H1 (cell line): ENCODE data around the gene C17orf107. TPM values are rescaled to one million over a fixed set of nuclear protein-coding genes. Genes with fewer than 3 reads are reported as not detected.

ENCODE experiments used
- CTCF ChIA-PET: fragments of 300-600 bp; sonication (Branson Sonifier 250); formaldehyde crosslinking; loops from one replicate; lab custom pipeline; 2021; ENCODE audit not compliant: partially characterized antibody; lab: Charles Lee
- POLR2A ChIA-PET: fragments of 300-600 bp; sonication (Branson Sonifier 250); formaldehyde crosslinking; loops from one replicate; lab custom pipeline; 2021; ENCODE audit warnings: inconsistent platforms; ENCODE audit not compliant: partially characterized antibody; lab: Charles Lee
- DNase-seq, 2 experiments: peaks; one replicate each; pipeline versions ENCODE4 v3.0.0 to v3.0.0-alpha.2; 2010 to 2022; ENCODE audit warnings: low spot score in 2 of 2, low read depth in 1 of 2, mixed read lengths in 1 of 2
- FAIRE-seq: peaks from 2 replicates; lab custom pipeline; 2011; peaks lifted over from hg19 to GRCh38; lab: Jason Lieb, UNC
- H2AFZ ChIP-seq: 2 replicates; pipeline ENCODE4 v1.8.1; 2012; ENCODE audit warnings: low read length, inconsistent platforms
- H2AK5ac ChIP-seq: 2 replicates; pipeline ENCODE4 v1.6.1; 2013; ENCODE audit warnings: low read depth, low read length
- H2BK120ac ChIP-seq: replicated peaks from 2 replicates; pipeline ENCODE3; 2013; ENCODE audit warnings: low read depth, low read length, inconsistent platforms
- H2BK12ac ChIP-seq: 2 replicates; pipeline ENCODE4 v1.6.1; 2013; ENCODE audit warnings: low read depth, low read length
- H2BK15ac ChIP-seq: 2 replicates; pipeline ENCODE4 v1.6.1; 2013; ENCODE audit warnings: low read length
- H2BK20ac ChIP-seq: 2 replicates; pipeline ENCODE4 v1.6.1; 2013; ENCODE audit warnings: low read length
- H2BK5ac ChIP-seq: 2 replicates; pipeline ENCODE4 v1.6.1; 2013; ENCODE audit warnings: low read depth, low read length
- H3K14ac ChIP-seq: 2 replicates; pipeline ENCODE4 v1.6.1; 2013; ENCODE audit warnings: inconsistent platforms; ENCODE audit not compliant: insufficient read length
- H3K18ac ChIP-seq: 2 replicates; pipeline ENCODE4 v1.6.1; 2013; ENCODE audit warnings: low read length; ENCODE audit errors: extremely low read depth
- H3K23ac ChIP-seq: 2 replicates; pipeline ENCODE4 v1.6.1; 2013; ENCODE audit warnings: inconsistent platforms; ENCODE audit not compliant: insufficient read length
- H3K23me2 ChIP-seq: 2 replicates; pipeline ENCODE4 v1.6.1; 2013; ENCODE audit warnings: low read depth, low read length
- H3K27ac ChIP-seq: 2 replicates; pipeline ENCODE4 v1.6.1; 2011; ENCODE audit warnings: low read depth, low read length, inconsistent platforms
- H3K27me3 ChIP-seq, 4 experiments: replicated peaks in 1 of 4; 1 replicate in 1 of 4; 2 replicates in 3 of 4; pipeline versions ENCODE4 v1.6.1 to v1.8.1; 2011 to 2013; ENCODE audit warnings: low read length in 3 of 4, mild to moderate bottlenecking in 3 of 4, inconsistent platforms in 2 of 4, mixed read lengths in 2 of 4, moderate library complexity in 1 of 4; ENCODE audit not compliant: control insufficient read depth in 3 of 4, insufficient read depth in 3 of 4; ENCODE audit errors: extremely low read depth in 1 of 4
- H3K36me3 ChIP-seq, 4 experiments: 2 replicates each; pipeline versions ENCODE4 v1.6.1 to v1.8.1; 2011 to 2013; ENCODE audit warnings: mild to moderate bottlenecking in 4 of 4, low read length in 3 of 4, moderate library complexity in 2 of 4, control low read depth in 1 of 4, inconsistent platforms in 1 of 4; ENCODE audit not compliant: insufficient read depth in 4 of 4, control insufficient read depth in 2 of 4
- H3K4ac ChIP-seq: replicated peaks from 2 replicates; pipeline ENCODE3; 2013; ENCODE audit warnings: low read length, low read depth, mixed read lengths, inconsistent platforms; ENCODE audit not compliant: insufficient read length
- H3K4me1 ChIP-seq, 4 experiments: replicated peaks in 1 of 4; 1 replicate in 1 of 4; 2 replicates in 3 of 4; pipeline versions ENCODE4 v1.6.1 to v1.8.1; 2011 to 2013; ENCODE audit warnings: low read length in 3 of 4, inconsistent platforms in 2 of 4, mixed read lengths in 1 of 4; ENCODE audit not compliant: insufficient read depth in 4 of 4, control insufficient read depth in 3 of 4
- H3K4me2 ChIP-seq, 2 experiments: 2 replicates each; pipeline versions ENCODE4 v1.6.1 to v1.8.1; 2011 to 2013; ENCODE audit warnings: low read depth in 2 of 2, low read length in 2 of 2, control low read depth in 1 of 2, inconsistent platforms in 1 of 2, mild to moderate bottlenecking in 1 of 2; ENCODE audit not compliant: insufficient read depth in 1 of 2
- H3K4me3 ChIP-seq, 4 experiments: fragments of 200-600, 300-600 bp in 1 of 4; sonication (generic), shearing (Covaris generic), sonication (Bioruptor Twin) in 1 of 4; 2 replicates each; pipeline versions ENCODE4 v1.5.1 to v1.8.1; 2011 to 2016; ENCODE audit warnings: low read length in 4 of 4, low read depth in 3 of 4, control low read depth in 2 of 4, inconsistent platforms in 2 of 4, mild to moderate bottlenecking in 2 of 4, mixed read lengths in 1 of 4, moderate library complexity in 1 of 4; ENCODE audit not compliant: insufficient read depth in 2 of 4; ENCODE audit errors: extremely low read depth in 1 of 4
- H3K56ac ChIP-seq: replicated peaks from 2 replicates; pipeline ENCODE3; 2013; ENCODE audit warnings: low read depth, mild to moderate bottlenecking, mixed read lengths, low read length, inconsistent platforms; ENCODE audit not compliant: insufficient read length
- H3K79me1 ChIP-seq: 2 replicates; pipeline ENCODE4 v1.6.1; 2013; ENCODE audit warnings: low read depth, low read length, control low read depth
- H3K79me2 ChIP-seq, 2 experiments: 2 replicates each; pipeline versions ENCODE4 v1.6.1 to v1.8.1; 2012 to 2013; ENCODE audit warnings: low read length in 2 of 2, mild to moderate bottlenecking in 2 of 2, inconsistent platforms in 1 of 2; ENCODE audit not compliant: insufficient read depth in 2 of 2, control insufficient read depth in 1 of 2
- H3K9ac ChIP-seq, 4 experiments: replicated peaks in 1 of 4; 1 replicate in 1 of 4; 2 replicates in 3 of 4; pipeline versions ENCODE4 v1.6.1 to v1.8.1; 2011 to 2013; ENCODE audit warnings: low read depth in 3 of 4, low read length in 3 of 4, control low read depth in 2 of 4, mild to moderate bottlenecking in 2 of 4, moderate library complexity in 2 of 4, inconsistent platforms in 1 of 4; ENCODE audit errors: extremely low read depth in 1 of 4
- H3K9me3 ChIP-seq, 2 experiments: 2 replicates each; pipeline versions ENCODE4 v1.6.1 to v1.8.1; 2012 to 2013; ENCODE audit warnings: mild to moderate bottlenecking in 2 of 2, moderate library complexity in 2 of 2, control low read depth in 1 of 2, inconsistent platforms in 1 of 2, low read depth in 1 of 2, low read length in 1 of 2, mixed read lengths in 1 of 2; ENCODE audit not compliant: insufficient read depth in 2 of 2
- H4K20me1 ChIP-seq, 2 experiments: replicated peaks in 1 of 2; 2 replicates each; pipeline versions ENCODE3 to v1.8.1; 2011 to 2013; ENCODE audit warnings: inconsistent platforms in 2 of 2, low read length in 2 of 2, mild to moderate bottlenecking in 1 of 2; ENCODE audit not compliant: insufficient read depth in 2 of 2, control insufficient read depth in 1 of 2
- H4K5ac ChIP-seq: 2 replicates; pipeline ENCODE4 v1.6.1; 2013; ENCODE audit warnings: low read length, low read depth, mixed read lengths, inconsistent platforms; ENCODE audit not compliant: insufficient read length
- H4K8ac ChIP-seq: 2 replicates; pipeline ENCODE4 v1.8.0; 2013; ENCODE audit warnings: mild to moderate bottlenecking, moderate library complexity, low read length, inconsistent platforms; ENCODE audit not compliant: insufficient read depth; ENCODE audit errors: extremely low read depth
- H4K91ac ChIP-seq: replicated peaks from 2 replicates; pipeline ENCODE3; 2013; ENCODE audit warnings: low read length, mixed read lengths, inconsistent platforms; ENCODE audit not compliant: insufficient read length
- ASH2L ChIP-seq: fragments of 200-600, 300-600 bp; sonication (generic); IDR thresholded peaks from one replicate; pipeline ENCODE4 v1.7.1; 2017; ENCODE audit warnings: low read length
- CHD2 ChIP-seq: IDR thresholded peaks from 2 replicates; pipeline ENCODE4 v1.6.1; 2012; ENCODE audit warnings: low read length, improper control_type of control experiment
- EP300 ChIP-seq, 2 experiments: IDR thresholded peaks; 1 replicate in 1 of 2; 2 replicates in 1 of 2; pipeline ENCODE4 v1.6.1; 2011 to 2012; ENCODE audit warnings: low read depth in 2 of 2, low read length in 2 of 2, mild to moderate bottlenecking in 2 of 2, borderline replicate concordance in 1 of 2, inconsistent platforms in 1 of 2, moderate library complexity in 1 of 2
- JUN ChIP-seq: IDR thresholded peaks from 2 replicates; pipeline ENCODE4 v1.6.1; 2011; ENCODE audit warnings: low read depth, mild to moderate bottlenecking, improper control_type of control experiment, low read length
- KDM4A ChIP-seq: IDR thresholded peaks from one replicate; pipeline ENCODE4 v1.7.1; 2012; ENCODE audit warnings: low read depth, mild to moderate bottlenecking, moderate library complexity, low read length, inconsistent platforms; ENCODE audit not compliant: severe bottlenecking
- PHF8 ChIP-seq: fragments of 200-600 bp; sonication (generic); conservative IDR thresholded peaks from 2 replicates; pipeline ENCODE4 v1.7.1; 2012; ENCODE audit warnings: low read depth, mild to moderate bottlenecking, inconsistent platforms, low read length, moderate library complexity
- POLR2A ChIP-seq, 2 experiments: IDR thresholded peaks; 1 replicate in 1 of 2; 2 replicates in 1 of 2; pipeline ENCODE4 v1.6.1; 2011; ENCODE audit warnings: low read depth in 2 of 2, low read length in 2 of 2, mild to moderate bottlenecking in 2 of 2; ENCODE audit errors: control extremely low read depth in 1 of 2
- RBBP5 ChIP-seq: IDR thresholded peaks from 2 replicates; pipeline ENCODE4 v1.7.1; 2012; ENCODE audit warnings: low read depth, mild to moderate bottlenecking, inconsistent platforms, low read length, moderate library complexity, borderline replicate concordance
- RFX5 ChIP-seq: IDR thresholded peaks from 2 replicates; pipeline ENCODE4 v1.6.1; 2011; ENCODE audit warnings: low read depth, low read length, improper control_type of control experiment, borderline replicate concordance
- SUZ12 ChIP-seq: fragments of 200-600 bp; sonication (generic); IDR thresholded peaks from 2 replicates; pipeline ENCODE4 v1.6.1; 2012; ENCODE audit warnings: mild to moderate bottlenecking, inconsistent platforms, low read length, moderate library complexity, mixed read lengths
- TAF1 ChIP-seq: IDR thresholded peaks from 2 replicates; pipeline ENCODE4 v1.6.1; 2011; ENCODE audit warnings: mild to moderate bottlenecking, low read depth, low read length
- WGBS, 2 experiments: shearing (Covaris generic) in 1 of 2; methylation state at CpG; one replicate each; pipeline versions ENCODE4 v1.1.6 to v1.1.7; 2013 to 2015; ENCODE audit warnings: low lambda C conversion rate in 2 of 2, mixed read lengths in 2 of 2, inconsistent platforms in 1 of 2, low coverage in 1 of 2, missing lambda C conversion rate in 1 of 2; ENCODE audit not compliant: insufficient replicate concordance in 2 of 2, insufficient coverage in 1 of 2, insufficient read length in 1 of 2; ENCODE audit errors: extremely low coverage in 1 of 2, missing lambda C conversion rate in 1 of 2; 5-methylcytosine and 5-hydroxymethylcytosine counted together
- polyA plus RNA-seq, 7 experiments: library from polyadenylated mRNA; depleted of rRNA in 3 of 7; stranded (reverse) in 5 of 7; unstranded in 2 of 7; fragments of >200 nt in 5 of 7; fragments of 200-250 nt in 2 of 7; gene quantifications; 1 replicate in 5 of 7; 2 replicates in 1 of 7; 4 replicates in 1 of 7; pipeline versions ENCODE4 v1.2.1 to v1.2.3, GENCODE V29; 2011 to 2013; ENCODE audit warnings: missing spikeins in 2 of 7, mixed read lengths in 2 of 7
- total RNA-seq: library from RNA; stranded (reverse); fragmentation: NEBNext Ultra II Directional; extraction: Animal tissue kit (Norgen Biotek cat#: 25700); gene quantifications from 2 replicates; pipeline ENCODE4 v1.2.1, GENCODE V29; 2021

C17orf107 gene
- total and polyA plus RNA-seq, 2 of the 8 experiments (the other 6 are each of a cell fraction or from before 2014, with no cell fraction given), result 0.39 to 0.45 TPM

GRCh38 chr17:4939796-4940554 is 40.6 kb downstream of the C17orf107 start, which contains the start of the genes RNF167 and SLC25A11:
RNF167 (plus strand) TSS chr17:4940268; CDS start chr17:4940910, 642 bp downstream.
SLC25A11 (minus strand) TSS chr17:4940046; CDS start chr17:4939910, 136 bp downstream.
- H3K4me1 ChIP-seq, result peaks cover 0 to 11% (median 6%) of the 10 kb centered on the region in 4 experiments; a peak in 5 of 7 replicates
- 0 out of 2 replicates have a peak within 1 kb of the TSS, but pooled peaks have one; percentile 6 for H2AFZ ChIP-seq
- H3K14ac ChIP-seq, result no peak within 1 kb of the TSS
- H2BK5ac ChIP-seq, result peak within 1 kb of the TSS; percentile 97
- H2BK120ac ChIP-seq, result no peak within 1 kb of the TSS
- H2BK20ac ChIP-seq, result no peak within 1 kb of the TSS
- DNase-seq (peak; percentile 91 to 95), FAIRE-seq (peak; percentile 96)
- peak within 1 kb of the TSS; percentile 28; the same call in 1 of the 2 replicates for H2AK5ac ChIP-seq
- H3K27me3 ChIP-seq, result no peaks in the 10 kb centered on the region
- H3K4me2 ChIP-seq, result peak within 1 kb of the TSS; percentile 93 to 96
- WGBS, 2 experiments, result 1% methylated on average over 71 of the region's 72 CpGs; no CpG with 5 or more reads in 1 of the 2 experiments
- ChIA-PET POLR2A (interaction anchor here (0.7 to 27.4 kb wide), 22 partner anchors 11 to 230 kb away, joined by 3 to 987 read pairs (median 6); partner anchors contain the start of genes ARRB2, C17orf107, CAMTA2 and CHRNE), CTCF (interaction anchor here (0.8 to 5.9 kb wide), 14 partner anchors 9 to 59 kb away, joined by 3 to 26 read pairs (median 4); partner anchors contain the start of genes CHRNE, ENO3 and SPAG7)
- peak within 1 kb of the TSS; percentile 91 for H4K5ac ChIP-seq
- peak within 1 kb of the TSS; percentile 82 to 99 (median 92) for H3K9ac ChIP-seq
- peak within 1 kb of the TSS; percentile 94 for H3K56ac ChIP-seq
- peaks cover 0 to 39% of the 10 kb centered on the region in 2 experiments; a peak in 3 of 4 replicates for H3K79me2 ChIP-seq
- peak within 1 kb of the TSS; percentile 88 for H3K27ac ChIP-seq
- H3K18ac ChIP-seq, result peak within 1 kb of the TSS; percentile 83
- H3K4me3 ChIP-seq, result peak within 1 kb of the TSS; percentile 85 to 94 (median 90)
- peaks cover 19% of the 10 kb centered on the region for H3K23me2 ChIP-seq
- peak within 1 kb of the TSS; percentile 39; the same call in 1 of the 2 replicates for H2BK12ac ChIP-seq
- H3K79me1 ChIP-seq, result peaks cover 9% of the 10 kb centered on the region
- peaks cover 15 to 35% (median 26%) of the 10 kb centered on the region in 4 experiments for H3K36me3 ChIP-seq
- peak within 1 kb of the TSS; percentile 85 for H4K91ac ChIP-seq
- H3K23ac ChIP-seq, result no peak within 1 kb of the TSS
- H3K9me3 ChIP-seq, result no peaks in the 10 kb centered on the region
- peak within 1 kb of the TSS; percentile 97 for H4K8ac ChIP-seq
- H4K20me1 ChIP-seq, result peaks cover 0 to 8% of the 10 kb centered on the region in 2 experiments
- 0 out of 2 replicates have a peak within 1 kb of the TSS, but pooled peaks have one; percentile 46 for H2BK15ac ChIP-seq
- peak within 1 kb of the TSS; percentile 16 for H3K4ac ChIP-seq
- TF ChIP-seq RBBP5 (peak; percentile 31; the same call in 1 of the 2 replicates), TAF1 (peak; percentile 70), EP300 (IDR thresholded peaks at IDR 0.05; ENCODE audit: borderline replicate concordance in 1 of 2, low read depth in 2 of 2, low read length in 2 of 2) (no peak), KDM4A (peak; percentile 100), CHD2 (peak; percentile 100), PHF8 (peak; percentile 84), SUZ12 (no peak), JUN (no peak), POLR2A (IDR thresholded peaks at IDR 0.05; ENCODE audit: control extremely low read depth in 1 of 2, low read depth in 2 of 2, low read length in 2 of 2) (peak; percentile 76 to 85), RFX5 (no peak), ASH2L (peak; percentile 9)
